KG1 (cell line): ENCODE data around the gene SH3BP5.

Experiments used
- DNase-seq: peaks from one replicate; lab custom pipeline; 2025; lab: John Stamatoyannopoulos, UW

The SH3BP5 gene

DNA sequence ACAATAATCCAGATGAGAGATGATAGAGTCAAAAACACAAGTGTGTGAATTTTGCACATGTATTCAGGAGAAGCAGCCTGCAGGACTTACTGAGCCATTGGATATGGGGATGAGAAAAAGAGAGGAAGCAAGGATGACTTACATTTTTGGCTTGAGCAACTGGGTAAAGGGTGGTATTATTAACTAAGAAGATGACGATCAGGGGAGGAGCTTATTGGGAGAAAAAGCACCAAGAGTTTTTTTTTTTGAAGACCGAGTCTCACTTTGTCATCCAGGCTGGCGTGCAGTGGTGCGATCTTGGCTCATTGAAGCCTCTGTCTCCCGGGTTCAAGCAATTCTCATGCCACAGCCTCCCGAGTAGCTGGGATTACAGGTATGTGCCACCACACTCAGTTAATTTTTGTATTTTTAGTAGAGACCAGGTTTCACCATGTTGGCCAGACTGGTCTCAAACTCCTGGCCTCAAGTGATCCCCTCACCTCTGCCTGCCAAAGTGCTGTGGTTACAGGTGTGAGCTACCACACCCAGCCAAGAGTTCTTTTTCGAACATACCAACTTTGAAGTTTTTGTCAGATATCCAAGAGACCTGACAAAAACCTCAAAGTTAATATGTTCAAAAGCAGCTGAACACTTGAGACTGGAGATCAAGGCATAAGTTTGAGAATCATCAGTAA is 14.8 kb upstream of the SH3BP5 start:
- no peak for DNase-seq

DNA sequence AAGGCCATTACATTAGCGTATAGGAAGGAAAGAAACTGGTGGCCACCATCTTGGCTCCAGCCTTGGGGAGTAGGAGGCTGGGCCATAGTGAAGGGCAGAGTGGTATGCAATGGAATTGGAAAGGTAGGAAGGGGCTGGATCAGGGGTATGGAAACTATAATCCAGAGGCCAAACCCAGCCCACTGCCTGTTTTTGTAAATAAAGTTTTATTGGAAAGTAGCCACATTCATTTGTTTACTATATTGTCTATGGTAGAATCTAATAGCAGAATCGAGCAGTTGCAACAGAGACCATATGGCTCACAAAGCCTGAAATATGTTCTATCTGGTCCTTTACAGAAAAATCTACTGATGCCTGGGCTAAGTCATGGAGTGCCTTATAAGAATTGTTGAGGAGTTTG is 14.1 kb upstream of the SH3BP5 start:
- DNase-seq = no peak

DNA sequence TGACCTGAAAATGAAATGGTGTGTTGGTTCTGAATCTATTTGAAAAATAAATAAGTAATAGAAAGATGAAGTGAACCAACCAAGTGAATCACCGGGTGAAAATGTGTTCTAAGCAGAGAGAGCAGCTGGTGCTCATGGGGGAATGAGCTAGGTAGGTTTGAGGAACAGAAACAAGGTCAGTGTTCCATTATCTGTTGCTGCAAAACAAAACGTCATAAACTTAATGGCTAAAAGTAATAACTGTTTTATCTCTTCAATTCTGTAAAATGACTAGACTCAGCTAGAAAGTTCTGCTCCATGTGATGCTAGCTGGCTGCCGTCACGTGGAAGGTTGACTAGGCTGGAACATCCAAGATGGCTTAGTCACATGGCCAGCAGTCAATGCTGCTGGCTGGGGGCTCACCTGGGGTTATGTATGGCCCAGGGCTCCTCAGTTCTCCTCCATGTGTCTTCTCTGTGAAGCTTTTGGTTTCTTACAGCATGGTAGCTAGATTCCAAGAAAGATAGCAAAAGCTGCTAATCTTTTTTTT is 13.3 kb upstream of the SH3BP5 start:
- no peak for DNase-seq

DNA sequence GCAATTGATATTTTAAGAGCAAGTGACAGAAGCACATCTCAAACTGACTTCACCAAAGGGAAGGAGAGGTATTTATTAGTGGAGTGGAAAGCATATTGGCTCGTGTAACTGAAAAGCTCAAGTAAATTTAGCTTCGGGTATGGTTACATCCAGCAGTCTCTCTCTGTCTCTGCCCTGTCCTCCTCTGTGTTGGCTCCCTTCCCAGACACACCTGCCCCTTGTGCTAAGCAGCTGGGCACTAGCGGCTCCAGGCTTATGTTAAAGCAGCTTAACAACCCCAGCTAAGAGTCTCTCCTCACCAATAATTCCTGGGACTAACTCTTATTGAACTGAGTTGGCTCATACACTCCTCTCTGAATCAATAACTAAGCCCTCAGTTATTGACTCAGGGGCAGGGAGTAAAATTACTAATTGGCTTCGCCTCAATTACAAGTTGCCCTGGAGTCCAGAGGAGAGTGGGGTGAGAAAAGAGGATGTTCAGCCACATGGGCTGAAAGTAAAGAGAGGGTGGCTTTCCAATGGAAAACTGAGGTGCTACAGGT is 12.8 kb upstream of the SH3BP5 start:
- no peak for DNase-seq

DNA sequence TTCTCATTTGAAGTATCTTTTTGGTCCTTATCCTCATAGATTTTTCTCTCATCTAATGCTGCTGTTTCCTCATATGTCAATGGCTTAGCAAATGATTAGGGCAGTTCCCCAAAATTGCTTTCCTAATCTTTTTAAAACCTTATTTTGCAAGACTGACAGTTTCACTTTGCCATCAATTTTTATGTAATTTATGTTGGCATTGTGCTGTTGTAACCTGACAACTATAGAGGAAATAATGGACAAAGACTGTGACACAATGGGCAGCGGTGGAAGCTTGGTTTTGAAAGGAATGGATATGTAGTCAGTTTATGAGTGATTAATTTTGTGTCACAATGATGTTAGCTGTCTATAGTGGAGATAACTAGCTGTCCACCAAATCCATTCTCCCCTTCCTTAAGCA is 10.6 kb upstream of the SH3BP5 start:
- DNase-seq = no peak

DNA sequence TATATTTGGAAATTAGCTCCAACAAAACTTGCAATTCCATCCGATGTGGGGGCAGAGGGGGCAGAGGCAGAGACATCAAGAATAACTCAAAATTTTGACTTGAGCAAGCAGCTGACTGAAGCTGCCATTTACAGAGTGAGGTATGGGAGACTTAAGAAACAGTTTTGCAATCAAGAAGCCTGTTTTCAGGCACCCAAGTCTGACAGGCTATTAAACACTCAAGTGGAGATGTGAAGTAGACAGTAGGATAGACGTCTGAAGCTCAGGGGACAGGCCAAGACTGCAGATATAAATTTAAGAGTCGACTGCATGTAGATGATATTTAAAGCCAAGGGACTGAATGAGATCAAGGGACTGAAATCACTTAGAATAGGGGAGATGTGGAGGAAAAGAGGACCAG is 9.9 kb upstream of the SH3BP5 start:
- no peak for DNase-seq

DNA sequence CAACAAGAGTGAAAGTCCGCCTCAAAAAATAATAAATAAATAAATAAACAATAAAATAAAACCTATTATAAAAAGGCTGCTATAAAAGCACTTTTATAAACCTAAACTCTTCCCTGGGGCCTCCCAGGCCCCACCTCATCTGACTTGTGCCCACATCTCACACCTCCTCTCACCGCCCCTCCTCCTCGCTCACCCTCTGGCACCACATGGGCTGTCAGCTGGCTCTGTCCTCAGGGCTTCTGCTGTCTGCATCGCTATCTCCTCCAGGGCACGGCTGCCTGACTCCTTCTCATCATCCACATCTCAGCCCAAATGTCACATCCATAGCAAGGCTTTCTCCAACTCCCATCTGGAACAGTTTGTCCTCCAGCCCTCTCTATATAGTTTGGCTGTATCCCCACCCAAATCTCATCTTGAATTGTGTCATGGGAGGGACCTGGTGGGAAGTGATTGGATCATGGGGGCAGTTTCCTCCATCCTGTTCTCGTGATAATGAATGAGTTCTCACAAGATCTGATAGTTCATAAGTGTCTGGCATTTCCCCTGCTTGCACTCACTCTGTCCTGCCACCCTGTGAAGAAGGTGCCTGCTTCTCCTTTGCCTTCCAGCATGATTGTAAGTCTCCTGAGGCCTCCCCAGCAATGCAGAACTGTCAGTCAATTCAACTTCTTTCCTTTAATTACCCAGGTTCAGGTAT is 8.8 kb upstream of the SH3BP5 start:
- DNase-seq = no peak

DNA sequence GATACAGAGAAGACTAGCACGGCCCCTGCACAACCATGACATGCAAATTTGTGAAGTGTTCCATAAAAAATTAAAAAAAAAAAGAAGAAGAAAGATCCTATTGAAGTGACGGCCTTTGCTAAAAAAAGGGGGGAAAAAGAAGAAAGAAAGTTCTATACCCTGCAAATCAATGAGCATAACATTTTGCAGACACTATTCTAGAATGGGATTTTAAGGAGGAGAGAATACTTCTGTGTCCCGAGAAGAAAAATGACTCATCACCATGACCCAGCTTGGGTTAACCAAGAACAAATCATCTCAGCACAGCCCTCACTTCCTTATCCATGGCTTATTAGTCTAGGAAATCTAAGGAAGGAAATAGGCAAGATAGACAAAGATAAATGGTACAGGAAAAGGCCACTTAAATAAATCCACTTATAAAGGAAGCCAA is 7.4 kb upstream of the SH3BP5 start:
- no peak for DNase-seq

DNA sequence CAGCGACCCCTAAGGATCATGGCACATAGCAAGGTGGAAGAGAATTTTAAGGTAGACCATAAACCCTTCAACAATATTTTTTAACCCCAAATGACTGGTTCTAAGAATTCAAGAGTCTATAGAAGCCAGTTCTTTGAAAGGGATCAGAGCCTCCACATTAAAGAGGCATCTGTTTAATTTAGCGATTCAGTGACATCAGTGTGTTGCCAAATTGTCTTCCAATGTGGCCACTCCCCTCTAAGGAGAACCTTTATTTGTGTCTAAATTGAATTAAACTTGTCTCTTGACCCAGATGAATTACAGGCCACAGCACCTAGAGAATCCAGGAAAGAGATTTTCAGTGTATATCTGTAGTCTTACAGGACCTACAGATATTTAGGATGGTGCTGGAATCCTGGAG is 6.6 kb upstream of the SH3BP5 start:
- DNase-seq = no peak

DNA sequence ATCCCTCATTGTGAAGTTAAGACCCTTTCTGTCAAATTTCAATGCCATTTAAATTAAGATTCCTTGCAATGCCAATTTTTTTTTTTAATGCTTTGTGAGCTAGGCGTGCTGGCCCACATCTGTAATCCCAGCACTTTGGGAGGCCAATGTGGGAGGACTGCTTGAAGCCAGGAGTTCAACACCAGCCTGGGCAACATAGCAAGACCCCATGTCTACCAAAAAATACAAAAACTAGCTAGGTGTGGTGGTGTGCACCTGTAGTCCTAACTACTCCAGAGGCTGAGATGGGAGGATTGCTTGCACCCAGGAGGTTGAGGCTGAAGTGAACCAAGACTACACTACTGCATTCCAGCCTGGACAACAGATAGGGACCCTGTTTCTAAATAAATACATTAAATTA is 5.6 kb upstream of the SH3BP5 start:
- DNase-seq = no peak

DNA sequence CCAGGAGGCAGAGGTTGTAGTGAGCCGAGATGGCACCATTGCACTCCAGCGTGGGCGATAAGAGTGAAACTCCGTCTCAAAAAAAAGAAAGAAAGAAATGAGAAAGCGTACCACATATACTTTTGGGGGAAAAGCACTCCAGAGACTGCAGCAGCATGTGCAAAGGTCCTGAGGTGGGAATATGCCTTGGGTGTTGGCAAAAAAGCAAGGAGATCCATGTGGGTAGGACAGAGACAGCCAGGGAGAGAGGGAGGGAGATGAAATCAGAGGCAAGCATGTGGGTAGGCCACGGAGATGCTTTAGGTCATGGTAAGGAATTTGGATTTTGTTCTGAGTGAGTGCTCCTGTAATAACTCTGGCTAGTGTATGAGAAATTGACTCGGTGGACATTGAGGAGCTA is 3.7 kb upstream of the SH3BP5 start:
- no peak for DNase-seq

DNA sequence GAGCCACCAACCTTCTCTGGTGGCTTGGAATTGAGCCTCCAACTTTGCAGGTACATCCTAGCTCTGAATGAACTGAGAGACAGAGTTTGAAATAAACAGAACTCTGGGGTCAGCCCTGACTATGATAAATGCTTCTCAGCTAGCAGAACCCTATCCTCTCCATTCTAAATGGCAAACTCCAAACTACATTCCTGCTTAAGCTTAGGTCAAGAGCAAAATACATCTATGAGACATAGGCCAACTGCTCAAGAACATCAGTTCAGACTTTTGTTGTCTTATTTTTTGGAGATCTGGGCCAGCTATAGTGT is 1.5 kb upstream of the SH3BP5 start:
- DNase-seq = no peak

DNA sequence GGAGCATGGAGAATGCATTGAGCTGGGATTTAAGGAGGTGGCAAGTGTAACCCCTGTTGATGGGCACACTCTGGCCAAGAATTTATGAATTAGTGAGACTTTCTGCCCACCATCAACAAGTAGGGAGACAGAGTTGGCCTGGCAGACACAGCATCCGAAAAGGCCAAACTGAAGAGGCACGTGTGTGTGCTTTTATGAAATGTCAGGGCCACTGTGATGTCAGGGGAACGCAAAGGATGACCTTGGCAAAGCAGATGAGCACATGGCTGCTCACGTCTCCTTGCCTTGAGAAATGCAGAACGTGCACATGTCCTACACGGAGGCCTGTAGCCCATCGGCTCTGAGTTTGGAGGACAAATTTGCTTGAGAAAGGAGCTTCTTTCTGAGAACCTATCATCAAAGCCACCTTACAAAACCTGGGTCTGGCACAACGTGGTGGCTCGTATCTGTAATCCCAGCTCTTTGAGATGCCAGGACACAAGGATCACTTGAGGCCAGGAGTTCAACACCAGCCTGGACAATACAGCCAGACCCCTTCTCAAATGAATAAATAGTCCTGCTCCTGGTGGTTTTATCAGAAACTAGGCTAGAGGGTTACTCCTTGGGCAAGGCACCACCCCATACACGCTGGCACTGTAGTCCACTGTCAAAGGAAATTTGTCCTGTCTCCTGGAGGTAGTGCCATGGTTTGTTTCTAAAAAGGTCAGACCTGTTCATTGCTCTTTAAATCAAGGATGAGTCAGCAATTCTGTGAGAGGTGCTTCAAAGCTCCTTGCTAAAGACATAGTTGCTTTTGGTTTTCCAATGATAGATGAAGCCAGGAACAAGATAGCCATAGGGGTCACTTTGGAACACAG is 941 bp upstream of the SH3BP5 start:
- no peak for DNase-seq

DNA sequence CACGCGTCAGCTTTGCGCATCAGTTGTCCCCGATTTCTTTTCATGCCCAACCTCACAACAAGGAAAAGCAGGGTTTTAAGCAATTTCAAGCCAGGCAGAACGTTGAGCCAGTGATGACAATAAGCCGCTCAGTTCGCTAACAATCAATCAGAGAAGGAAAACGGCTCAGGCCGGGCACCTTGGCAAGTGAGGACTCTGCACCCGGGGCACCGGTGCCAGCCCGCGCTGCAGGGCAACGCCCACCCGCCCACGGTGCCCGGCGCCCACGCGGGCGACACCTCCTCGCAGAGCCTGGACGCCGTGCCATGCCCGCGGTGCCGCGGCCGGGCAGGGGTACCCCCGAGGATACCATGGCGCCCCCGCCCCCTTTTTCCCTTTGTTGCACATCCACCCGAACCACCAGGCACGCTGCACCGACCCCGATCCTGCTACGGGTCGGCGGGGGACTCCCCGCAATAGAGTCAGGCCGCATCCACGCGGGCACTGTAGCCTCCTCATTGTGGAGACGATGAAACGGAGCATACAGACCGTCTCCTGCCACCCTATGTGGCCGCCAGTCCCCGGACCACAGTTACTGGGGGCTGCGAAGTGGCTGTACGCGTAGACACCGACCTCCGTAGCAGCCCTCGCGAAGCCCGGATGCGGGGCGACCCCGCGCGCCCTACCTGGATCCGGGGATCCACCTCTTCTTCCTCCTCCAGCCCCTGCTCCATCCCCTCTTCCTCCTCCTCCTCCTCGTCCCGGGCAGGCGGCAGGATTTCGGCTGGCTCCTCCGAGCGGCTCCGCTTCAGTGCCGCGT is 581 bp downstream of the SH3BP5 start:
- DNase-seq = peak; percentile 18

DNA sequence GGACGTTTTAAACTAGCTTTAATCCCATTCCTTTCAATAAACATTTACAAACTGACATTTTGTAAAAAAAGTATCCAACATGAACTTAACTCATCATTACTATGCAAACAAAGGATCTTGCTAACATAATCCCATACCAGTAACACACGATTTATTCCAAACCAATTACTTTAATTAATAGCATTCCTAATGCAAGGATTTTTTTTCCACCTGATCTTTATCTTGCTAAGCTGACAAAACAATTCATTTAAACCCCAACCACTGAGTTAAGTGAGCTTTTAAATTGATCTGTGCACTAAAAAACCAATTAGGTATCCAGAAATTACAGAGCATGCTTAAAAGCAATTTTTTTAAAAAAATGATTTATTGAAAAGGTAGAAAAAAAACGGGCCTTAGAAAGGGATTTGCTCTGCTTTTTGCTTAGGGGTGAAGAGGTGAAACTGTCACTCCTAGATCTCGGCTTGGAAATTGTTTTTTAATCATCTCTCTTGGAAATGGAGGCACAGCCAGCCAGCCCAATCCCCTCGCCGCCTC is 1.2 kb downstream of the SH3BP5 start:
- DNase-seq = no peak

DNA sequence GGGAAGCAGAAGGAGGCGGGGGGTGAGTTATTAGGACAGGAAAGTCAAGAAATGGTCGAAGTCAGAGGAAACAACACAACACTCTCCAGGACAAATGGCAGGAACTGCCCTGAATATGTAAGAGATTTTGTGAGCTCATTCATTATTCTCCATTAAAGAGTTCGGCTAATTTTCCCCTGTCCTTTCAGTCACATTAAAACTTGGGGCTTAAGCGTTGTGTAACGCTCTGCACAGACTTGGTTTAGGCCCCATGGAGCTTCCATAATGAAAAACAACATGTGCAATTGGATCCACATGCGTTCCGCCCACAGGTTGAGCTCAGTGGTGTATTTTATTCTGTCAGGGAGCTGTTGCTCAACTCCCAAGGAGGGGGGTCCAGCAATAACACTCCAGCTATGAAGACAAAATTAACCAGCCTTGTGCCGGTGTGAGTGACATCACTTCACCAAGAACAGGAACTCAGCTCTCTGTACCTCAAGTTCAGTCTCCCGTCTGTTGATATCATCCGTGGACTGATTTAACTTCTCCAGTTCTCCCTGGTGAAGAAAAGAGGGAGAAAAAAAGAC is 2.3 kb downstream of the SH3BP5 start:
- no peak for DNase-seq

DNA sequence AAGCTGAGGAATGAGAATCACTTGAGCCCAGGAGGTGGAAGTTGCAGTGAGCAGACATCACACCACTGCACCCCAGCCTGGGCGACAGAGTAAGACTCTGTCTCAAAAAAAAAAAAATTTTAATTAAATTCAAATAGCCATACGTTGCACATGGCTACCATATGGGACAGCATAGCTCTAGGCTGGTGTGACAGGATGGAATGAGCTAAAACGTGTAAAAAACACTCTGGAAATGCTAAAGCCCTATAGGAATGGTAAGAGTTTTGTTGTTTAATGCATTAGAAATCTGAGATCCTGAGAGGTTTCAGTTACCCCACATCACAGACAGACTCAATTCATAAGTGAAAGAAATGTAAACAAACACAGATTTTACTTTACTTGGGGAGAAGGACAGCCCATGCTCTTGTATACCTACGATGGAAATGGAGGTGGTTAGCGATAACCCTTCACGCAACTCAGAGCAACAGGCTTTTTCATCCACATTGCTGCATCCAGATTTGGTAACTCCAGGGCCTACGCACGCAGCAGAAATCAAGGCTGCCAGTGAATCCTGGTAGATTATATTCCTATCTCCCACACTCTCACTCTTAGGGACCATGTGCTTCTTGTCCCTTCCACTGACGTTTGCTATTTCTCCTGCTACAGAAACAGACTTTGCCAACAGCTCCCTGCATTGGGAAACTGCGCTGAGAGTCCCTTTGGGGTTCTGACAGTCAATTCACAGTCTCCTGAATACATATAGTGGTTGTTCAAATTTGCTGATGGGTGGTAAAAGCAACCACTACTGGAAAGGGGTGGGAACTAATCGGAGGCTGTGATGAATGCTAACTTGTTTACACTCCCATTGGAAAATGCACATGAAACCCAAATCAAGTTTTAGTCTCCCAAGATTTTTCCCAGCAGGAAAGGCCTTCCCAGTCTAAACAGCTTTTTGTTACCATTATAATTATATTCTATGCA is 3.1 kb downstream of the SH3BP5 start:
- DNase-seq = no peak

DNA sequence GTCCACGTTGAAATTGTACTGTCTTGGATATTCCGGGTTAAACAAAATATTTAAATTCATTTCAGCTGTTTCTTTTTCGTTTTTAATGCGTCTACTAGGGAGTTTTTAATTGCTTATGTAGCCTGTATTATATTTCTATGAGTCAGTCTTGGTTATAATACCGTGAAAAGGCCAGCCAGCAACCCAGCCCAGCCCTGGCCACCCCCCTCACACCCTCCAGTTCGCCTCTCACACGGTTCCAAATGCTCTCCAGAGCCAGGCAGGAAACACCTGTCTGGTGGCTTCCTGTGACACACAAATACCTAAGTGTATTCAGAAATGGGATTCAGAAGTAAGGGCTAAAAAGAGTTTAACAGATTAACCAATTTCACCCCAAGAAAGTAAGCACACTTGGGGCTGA is 4.4 kb downstream of the SH3BP5 start:
- DNase-seq = no peak

DNA sequence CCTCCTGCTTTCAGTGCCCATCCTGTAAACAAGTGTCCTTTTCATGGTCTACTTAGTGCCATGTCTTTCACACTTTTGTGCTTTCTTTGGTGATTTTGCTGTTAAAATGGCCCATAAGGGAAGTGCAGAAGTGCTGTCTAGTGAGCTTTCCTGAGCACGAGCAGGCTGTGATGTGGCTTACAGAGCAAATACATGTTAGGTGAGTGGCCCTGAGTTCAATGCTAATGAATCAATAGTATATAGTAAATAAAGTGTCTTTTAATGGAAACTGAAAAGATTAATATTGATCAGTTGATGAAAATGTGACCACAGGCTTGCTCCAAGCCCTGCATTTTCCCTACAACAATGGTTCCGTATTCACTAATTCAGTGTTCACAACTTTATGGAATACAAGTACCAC is 5.7 kb downstream of the SH3BP5 start:
- DNase-seq = no peak

DNA sequence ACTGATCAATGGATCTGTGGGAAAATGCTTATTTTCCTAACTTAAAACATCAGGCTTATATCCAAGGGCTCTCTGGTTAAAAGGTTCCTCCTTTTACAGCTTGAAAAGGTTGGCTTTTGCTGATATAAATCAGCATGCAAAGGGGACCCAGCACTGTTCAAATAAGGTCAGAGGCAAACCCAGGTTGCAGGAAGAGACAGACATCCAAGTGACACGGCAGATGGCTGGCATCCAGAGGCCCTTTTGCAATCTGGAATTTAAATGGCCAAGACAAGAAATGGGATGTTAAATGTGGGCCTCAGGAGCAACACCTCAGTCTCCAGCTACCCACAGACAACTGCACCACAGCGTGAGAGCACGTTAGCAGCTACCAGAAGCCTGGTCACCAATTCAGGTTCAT is 6.3 kb downstream of the SH3BP5 start:
- no peak for DNase-seq
